ENCODE measurements around the gene MROH2A. TPM values are rescaled to one million over a fixed set of nuclear protein-coding genes. Genes with fewer than 3 reads are reported as not detected.

Gene MROH2A
- total and polyA plus RNA-seq, 10 donors = 0.27 to 1.5 (median 0.43) TPM; not detected in 7

- intact Hi-C loops (cut with DNase I; ENCODE audit: low total_unique reads) = no loop called here
- WGBS, 5 donors = 84 to 87% (median 85%) methylated on average over 4 of the region's 4 CpGs
- Histone ChIP-seq H3K4me3 (no peak overlapping the region), H3K4me1 (no peaks in the 10 kb centered on the region), H3K27me3 (replicated peaks in 1 of 7) (peaks cover 0 to 12% (median 0%) of the 10 kb centered on the region in 7 donors), H3K9me3 (no peaks in the 10 kb centered on the region), H3K27ac (no peak overlapping the region), H3K36me3 (no peaks in the 10 kb centered on the region)
- no peak for DNase-seq
- TF ChIP-seq POLR2A (IDR thresholded peaks at IDR 0.05) (no peak), POLR2AphosphoS5 (IDR thresholded peaks at IDR 0.05) (no peak)
- TF ChIP-seq, protein P1, sequence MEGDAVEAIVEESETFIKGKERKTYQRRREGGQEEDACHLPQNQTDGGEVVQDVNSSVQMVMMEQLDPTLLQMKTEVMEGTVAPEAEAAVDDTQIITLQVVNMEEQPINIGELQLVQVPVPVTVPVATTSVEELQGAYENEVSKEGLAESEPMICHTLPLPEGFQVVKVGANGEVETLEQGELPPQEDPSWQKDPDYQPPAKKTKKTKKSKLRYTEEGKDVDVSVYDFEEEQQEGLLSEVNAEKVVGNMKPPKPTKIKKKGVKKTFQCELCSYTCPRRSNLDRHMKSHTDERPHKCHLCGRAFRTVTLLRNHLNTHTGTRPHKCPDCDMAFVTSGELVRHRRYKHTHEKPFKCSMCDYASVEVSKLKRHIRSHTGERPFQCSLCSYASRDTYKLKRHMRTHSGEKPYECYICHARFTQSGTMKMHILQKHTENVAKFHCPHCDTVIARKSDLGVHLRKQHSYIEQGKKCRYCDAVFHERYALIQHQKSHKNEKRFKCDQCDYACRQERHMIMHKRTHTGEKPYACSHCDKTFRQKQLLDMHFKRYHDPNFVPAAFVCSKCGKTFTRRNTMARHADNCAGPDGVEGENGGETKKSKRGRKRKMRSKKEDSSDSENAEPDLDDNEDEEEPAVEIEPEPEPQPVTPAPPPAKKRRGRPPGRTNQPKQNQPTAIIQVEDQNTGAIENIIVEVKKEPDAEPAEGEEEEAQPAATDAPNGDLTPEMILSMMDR (IDR thresholded peaks at IDR 0.05 in 8 of 11, conservative IDR thresholded peaks at IDR 0.05 in 3 of 11) = no peak
These were observed 16.9 kb upstream of the MROH2A start for GRCh38 chr2:233761040-233761769.

GRCh38 chr2:233764264-233764663, 13.9 kb upstream of the MROH2A start:
- no peaks in the 10 kb centered on the region for H3K9me3 ChIP-seq
- no peak overlapping the region for H3K4me3 ChIP-seq
- H3K27me3 ChIP-seq (replicated peaks in 1 of 7) = peaks cover 0 to 29% (median 0%) of the 10 kb centered on the region in 7 donors
- no peak for DNase-seq
- intact Hi-C loops (cut with DNase I; ENCODE audit: low total_unique reads) = no loop called here
- H3K4me1 ChIP-seq = no peaks in the 10 kb centered on the region
- H3K36me3 ChIP-seq = no peaks in the 10 kb centered on the region
- no peak for TF ChIP-seq POLR2AphosphoS5 (IDR thresholded peaks at IDR 0.05)
- TF ChIP-seq, protein P1 (IDR thresholded peaks at IDR 0.05 in 8 of 11, conservative IDR thresholded peaks at IDR 0.05 in 3 of 11) = no peak
- no peak for TF ChIP-seq POLR2A (IDR thresholded peaks at IDR 0.05)
- 66 to 78% (median 76%) methylated on average over 7 of the region's 7 CpGs for WGBS, 5 donors
- H3K27ac ChIP-seq = no peak overlapping the region

DNA sequence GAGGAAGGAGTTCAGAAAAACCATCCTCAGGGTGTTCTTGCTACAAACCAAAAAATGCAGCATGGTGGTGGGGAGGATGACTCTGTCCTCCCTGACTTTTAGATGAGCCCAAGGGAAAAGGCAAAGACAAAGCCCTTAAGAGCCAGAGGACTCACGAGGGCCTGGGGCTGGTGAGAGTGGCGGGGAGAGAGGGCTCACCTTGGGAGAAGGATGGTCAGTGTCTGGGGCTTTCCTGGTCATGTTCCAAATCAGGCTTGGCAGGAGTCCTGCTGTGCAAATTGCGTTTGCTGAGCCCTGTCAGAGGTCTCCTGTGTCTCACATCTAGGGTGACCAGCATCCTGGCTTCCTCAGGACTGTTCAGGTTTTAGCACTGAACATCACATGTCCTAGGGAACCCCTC, 13.4 kb upstream of the MROH2A start:
- H3K4me1 ChIP-seq = no peaks in the 10 kb centered on the region
- intact Hi-C loops (cut with DNase I; ENCODE audit: low total_unique reads) = no loop called here
- 39 to 65% (median 53%) methylated on average over 3 of the region's 3 CpGs for WGBS, 5 donors
- no peak overlapping the region for H3K27ac ChIP-seq
- DNase-seq = no peak
- no peaks in the 10 kb centered on the region for H3K9me3 ChIP-seq
- no peaks in the 10 kb centered on the region for H3K36me3 ChIP-seq
- TF ChIP-seq POLR2AphosphoS5 (IDR thresholded peaks at IDR 0.05) = no peak
- TF ChIP-seq, protein P1 (IDR thresholded peaks at IDR 0.05 in 8 of 11, conservative IDR thresholded peaks at IDR 0.05 in 3 of 11) = no peak
- TF ChIP-seq POLR2A (IDR thresholded peaks at IDR 0.05) = no peak
- peaks cover 0 to 29% (median 0%) of the 10 kb centered on the region in 7 donors for H3K27me3 ChIP-seq (replicated peaks in 1 of 7)
- no peak overlapping the region for H3K4me3 ChIP-seq

DNA sequence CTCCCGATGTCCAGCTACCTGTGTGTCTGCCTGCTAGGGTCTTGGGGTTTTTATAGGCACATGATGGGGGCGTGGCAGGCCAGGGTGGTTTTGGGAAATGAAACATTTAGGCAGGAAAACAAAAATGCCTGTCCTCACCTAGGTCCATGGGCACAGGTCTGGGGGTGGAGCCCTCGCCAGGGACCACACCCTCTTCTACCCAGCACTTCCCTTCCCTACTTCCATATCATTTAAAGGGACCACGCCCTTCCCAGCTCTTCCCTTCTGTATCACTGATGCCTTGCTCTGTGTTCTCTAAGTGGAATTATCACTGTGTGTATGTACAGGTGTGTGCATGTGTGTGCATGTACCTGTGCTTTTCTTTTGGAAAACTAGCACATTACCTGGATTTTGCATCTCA, 11.7 kb upstream of the MROH2A start:
- H3K4me3 ChIP-seq = no peak overlapping the region
- H3K4me1 ChIP-seq = no peaks in the 10 kb centered on the region
- H3K36me3 ChIP-seq = no peaks in the 10 kb centered on the region
- peaks cover 0 to 29% (median 0%) of the 10 kb centered on the region in 7 donors for H3K27me3 ChIP-seq (replicated peaks in 1 of 7)
- no peak for DNase-seq
- H3K27ac ChIP-seq = no peak overlapping the region
- no peak for TF ChIP-seq POLR2AphosphoS5 (IDR thresholded peaks at IDR 0.05)
- TF ChIP-seq, protein P1 (IDR thresholded peaks at IDR 0.05 in 8 of 11, conservative IDR thresholded peaks at IDR 0.05 in 3 of 11) = no peak
- no peak for TF ChIP-seq POLR2A (IDR thresholded peaks at IDR 0.05)
- intact Hi-C loops (cut with DNase I; ENCODE audit: low total_unique reads) = no loop called here
- WGBS, 5 donors = 74 to 81% (median 80%) methylated on average over 4 of the region's 4 CpGs
- H3K9me3 ChIP-seq = no peaks in the 10 kb centered on the region

Data from spleen (tissue), 11 donors.